PC-3 (cell line): Measurements from ENCODE around the gene SLMAP. TPM values are rescaled to one million over a fixed set of nuclear protein-coding genes. Genes with fewer than 3 reads are reported as not detected.
A peak's percentile ranks its signal among the peaks of the same experiment; 100 is the strongest.

Experiments
- ATAC-seq: fragments of 200-7000 bp; cut with Tn5 transposase; 2 replicates; pipeline ENCODE4 v1.9.1; 2020; ENCODE audit warnings: mild to moderate bottlenecking, moderate library complexity
- BruUV-seq: library from RNA; stranded (reverse); fragments of 400-500 nt; replicated peaks from 2 replicates; lab custom pipeline; 2021; lab: Mats Ljungman, UMichigan
- CTCF ChIA-PET: fragments of 300-600 bp; sonication (Branson Sonifier 250); formaldehyde crosslinking; loops from one replicate; lab custom pipeline; 2022; ENCODE audit warnings: antibody characterized with exemption; lab: Charles Lee
- POLR2A ChIA-PET: fragments of 300-600 bp; sonication (Branson Sonifier 250); formaldehyde crosslinking; loops from one replicate; lab custom pipeline; 2022; ENCODE audit warnings: antibody characterized with exemption; ENCODE audit not compliant: unreplicated experiment; lab: Charles Lee
- DNase-seq: peaks from one replicate; pipeline ENCODE4 v3.0.0-alpha.2; 2015
- H2AFZ ChIP-seq: fragments of 300-600 bp; sonication (generic); 2 replicates; pipeline ENCODE4 v1.6.0; 2016; ENCODE audit warnings: antibody characterized with exemption, low read length
- H3F3A ChIP-seq: fragments of 300-600 bp; sonication (generic); one replicate; pipeline ENCODE4 v1.6.0; 2017; ENCODE audit warnings: antibody characterized with exemption, low read length, control low read depth, mild to moderate bottlenecking; ENCODE audit not compliant: unreplicated experiment
- H3K27ac ChIP-seq: fragments of 300-600 bp; sonication (generic); 2 replicates; pipeline ENCODE4 v1.5.1; 2016; ENCODE audit warnings: mild to moderate bottlenecking, low read length
- H3K27me3 ChIP-seq: fragments of 300-600 bp; sonication (generic); 2 replicates; pipeline ENCODE4 v1.6.1; 2016; ENCODE audit warnings: low read length, mixed read lengths
- H3K36me3 ChIP-seq: fragments of 300-600 bp; sonication (generic); 2 replicates; pipeline ENCODE4 v1.6.1; 2016; ENCODE audit warnings: low read depth, mixed run types, low read length, mixed read lengths
- H3K4me1 ChIP-seq: fragments of 300-600 bp; sonication (generic); 2 replicates; pipeline ENCODE4 v1.5.1; 2016; ENCODE audit warnings: low read length; ENCODE audit not compliant: insufficient read depth
- H3K4me2 ChIP-seq: fragments of 300-600 bp; sonication (generic); 2 replicates; pipeline ENCODE4 v1.6.0; 2016; ENCODE audit warnings: low read length
- H3K4me3 ChIP-seq: fragments of 300-600 bp; sonication (generic); 2 replicates; pipeline ENCODE4 v1.5.1; 2016; ENCODE audit warnings: mild to moderate bottlenecking, low read length, mixed read lengths
- H3K79me2 ChIP-seq: fragments of 300-600 bp; sonication (generic); 2 replicates; pipeline ENCODE4 v1.6.1; 2017; ENCODE audit warnings: low read length, mixed read lengths
- H3K9ac ChIP-seq: fragments of 300-600 bp; sonication (generic); 2 replicates; pipeline ENCODE4 v1.6.0; 2016; ENCODE audit warnings: mild to moderate bottlenecking, low read length
- H3K9me2 ChIP-seq: fragments of 300-600 bp; sonication (generic); replicated peaks from 2 replicates; pipeline ENCODE4 v1.6.1; 2016; ENCODE audit warnings: mixed run types, low read length, mixed read lengths
- H3K9me3 ChIP-seq: fragments of 300-600 bp; sonication (generic); 2 replicates; pipeline ENCODE4 v1.6.1; 2016; ENCODE audit warnings: low read length, mixed read lengths
- H4K20me1 ChIP-seq: fragments of 300-600 bp; sonication (generic); 2 replicates; pipeline ENCODE4 v1.6.1; 2016; ENCODE audit warnings: low read length, mixed read lengths
- EZH2 ChIP-seq: fragments of 300-600 bp; sonication (generic); IDR thresholded peaks from one replicate; pipeline ENCODE4 v1.6.1; 2017; ENCODE audit warnings: antibody characterized with exemption, mild to moderate bottlenecking, low read length; ENCODE audit not compliant: unreplicated experiment
- EZH2phosphoT487 ChIP-seq: fragments of 300-600 bp; sonication (generic); IDR thresholded peaks from 2 replicates; pipeline ENCODE4 v1.6.1; 2018; ENCODE audit warnings: mild to moderate bottlenecking, antibody characterized with exemption, low read length, borderline replicate concordance
- intact Hi-C: fragments of 100-400 bp; cut with micrococcal nuclease; formaldehyde crosslinking; loops from 2 replicates; pipeline ENCODE4 v1.9.0; 2023
- total RNA-seq: library from RNA; depleted of rRNA; stranded (reverse); fragments of >200 nt; gene quantifications from 2 replicates; pipeline ENCODE4 v1.2.3, GENCODE V29; 2014; rRNA removed
- TF ChIP-seq, protein P1 (sequence below): fragments of 300-600 bp; sonication (generic); conservative IDR thresholded peaks from 2 replicates; pipeline ENCODE4 v1.5.1; 2017; ENCODE audit warnings: antibody characterized with exemption, low read depth, mild to moderate bottlenecking, low read length

SLMAP gene
- total RNA-seq, 1 experiment from 2014 or later: 60.0 TPM

DNA sequence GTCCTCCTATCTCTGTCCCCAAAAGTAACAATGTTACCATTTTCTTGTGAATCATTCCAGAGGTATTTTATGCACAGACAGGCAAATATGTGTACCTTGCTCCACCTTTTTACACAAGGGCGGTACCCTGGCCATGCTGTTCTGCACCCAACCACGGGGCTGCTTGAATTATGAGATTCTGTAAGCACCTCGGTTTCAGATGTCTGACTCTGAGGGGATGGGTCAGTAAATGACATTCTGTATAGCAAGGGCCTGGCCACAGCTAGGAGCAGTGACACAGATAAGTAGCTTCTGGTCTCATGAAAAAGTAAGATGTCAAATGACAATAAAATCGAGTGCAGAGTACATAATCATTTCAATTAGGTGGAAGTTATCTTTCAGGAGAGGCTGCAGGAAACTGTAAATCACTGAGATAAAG lies 221.7 kb downstream of the SLMAP start:
- Histone ChIP-seq H3K9ac (peak overlapping the region; percentile 23), H3K79me2 (peaks cover 13% of the 10 kb centered on the region), H3K4me2 (peak overlapping the region; percentile 74), H3K27ac (peak overlapping the region; percentile 84), H3K4me1 (peaks cover 61% of the 10 kb centered on the region), H2AFZ (peak overlapping the region; percentile 13; the same call in 1 of the 2 replicates), H3K36me3 (no peaks in the 10 kb centered on the region), H3K4me3 (peak overlapping the region; percentile 6; the same call in 1 of the 2 replicates), H3K9me2 (no peaks in the 10 kb centered on the region), H4K20me1 (no peaks in the 10 kb centered on the region), H3K27me3 (no peaks in the 10 kb centered on the region), H3K9me3 (no peaks in the 10 kb centered on the region), H3F3A (peaks cover 12% of the 10 kb centered on the region)
- no TSS peak for BruUV-seq
- DNase-seq: peak; percentile 95
- peak; percentile 67 for ATAC-seq
- intact Hi-C loops: loop anchor here (1.0 to 10.0 kb wide), 3 partner anchors 22 to 187 kb away; no protein-coding TSS in a partner anchor
- TF ChIP-seq, protein P1, sequence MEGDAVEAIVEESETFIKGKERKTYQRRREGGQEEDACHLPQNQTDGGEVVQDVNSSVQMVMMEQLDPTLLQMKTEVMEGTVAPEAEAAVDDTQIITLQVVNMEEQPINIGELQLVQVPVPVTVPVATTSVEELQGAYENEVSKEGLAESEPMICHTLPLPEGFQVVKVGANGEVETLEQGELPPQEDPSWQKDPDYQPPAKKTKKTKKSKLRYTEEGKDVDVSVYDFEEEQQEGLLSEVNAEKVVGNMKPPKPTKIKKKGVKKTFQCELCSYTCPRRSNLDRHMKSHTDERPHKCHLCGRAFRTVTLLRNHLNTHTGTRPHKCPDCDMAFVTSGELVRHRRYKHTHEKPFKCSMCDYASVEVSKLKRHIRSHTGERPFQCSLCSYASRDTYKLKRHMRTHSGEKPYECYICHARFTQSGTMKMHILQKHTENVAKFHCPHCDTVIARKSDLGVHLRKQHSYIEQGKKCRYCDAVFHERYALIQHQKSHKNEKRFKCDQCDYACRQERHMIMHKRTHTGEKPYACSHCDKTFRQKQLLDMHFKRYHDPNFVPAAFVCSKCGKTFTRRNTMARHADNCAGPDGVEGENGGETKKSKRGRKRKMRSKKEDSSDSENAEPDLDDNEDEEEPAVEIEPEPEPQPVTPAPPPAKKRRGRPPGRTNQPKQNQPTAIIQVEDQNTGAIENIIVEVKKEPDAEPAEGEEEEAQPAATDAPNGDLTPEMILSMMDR: no peak
- CTCF ChIA-PET: interaction anchor here (0.6 to 0.9 kb wide), 2 partner anchors 16 to 30 kb away, joined by 3 to 4 read pairs; no protein-coding TSS in a partner anchor
- POLR2A ChIA-PET: interaction anchor here (1.0 to 1.1 kb wide), 2 partner anchors 19 to 30 kb away, joined by 6 to 12 read pairs; partner anchors contain the start of gene FLNB

DNA sequence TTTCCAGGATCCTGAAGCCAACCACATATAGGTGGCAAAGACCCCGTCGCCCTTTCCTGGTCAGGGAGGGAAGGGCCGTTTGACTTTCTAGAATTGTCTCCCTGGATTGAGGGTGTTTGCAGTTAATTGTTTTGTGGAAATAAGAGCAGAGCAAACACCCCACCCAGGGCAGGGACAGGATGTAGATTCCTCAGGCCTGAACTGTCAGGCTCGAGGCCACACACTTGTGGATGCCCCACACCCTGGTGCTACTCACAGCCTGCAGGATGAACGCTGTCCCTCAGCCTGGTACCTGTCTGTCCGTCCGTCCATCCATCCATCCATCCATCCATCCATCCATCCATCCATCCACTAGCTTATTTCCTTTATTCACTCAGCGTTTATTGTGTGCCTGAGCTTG lies 222.2 kb downstream of the SLMAP start:
- peak overlapping the region; percentile 74 for H3K4me2 ChIP-seq
- BruUV-seq: TSS peak; percentile 46
- H3K27me3 ChIP-seq: no peaks in the 10 kb centered on the region
- CTCF ChIA-PET: interaction anchor here (0.6 to 0.9 kb wide), 2 partner anchors 16 to 29 kb away, joined by 3 to 4 read pairs; no protein-coding TSS in a partner anchor
- H3K4me1 ChIP-seq: peaks cover 61% of the 10 kb centered on the region
- ATAC-seq: peak; percentile 72
- no peaks in the 10 kb centered on the region for H3K9me2 ChIP-seq
- H3K79me2 ChIP-seq: peaks cover 13% of the 10 kb centered on the region
- H3F3A ChIP-seq: peaks cover 12% of the 10 kb centered on the region
- H3K27ac ChIP-seq: peak overlapping the region; percentile 84
- H3K36me3 ChIP-seq: no peaks in the 10 kb centered on the region
- TF ChIP-seq, protein P1: no peak
- TF ChIP-seq EZH2phosphoT487 (no peak), EZH2 (no peak)
- H3K9me3 ChIP-seq: no peaks in the 10 kb centered on the region
- POLR2A ChIA-PET: interaction anchor here (1.0 to 1.1 kb wide), 2 partner anchors 19 to 30 kb away, joined by 6 to 12 read pairs; partner anchors contain the start of gene FLNB
- peak overlapping the region; percentile 13; the same call in 1 of the 2 replicates for H2AFZ ChIP-seq
- peak; percentile 77 for DNase-seq
- peak overlapping the region; percentile 6; the same call in 1 of the 2 replicates for H3K4me3 ChIP-seq
- intact Hi-C loops: loop anchor here (1.0 to 10.0 kb wide), 3 partner anchors 22 to 186 kb away; no protein-coding TSS in a partner anchor
- H3K9ac ChIP-seq: peak overlapping the region; percentile 23
- H4K20me1 ChIP-seq: no peaks in the 10 kb centered on the region

Other genes with a start within 250 kb of the SLMAP start
- gene DNAH12, start 212.0 kb upstream of the SLMAP start, total RNA-seq: 0.07 TPM in 1 of 2 replicates, not detected in the other
- gene PDE12, start 200.0 kb upstream of the SLMAP start, total RNA-seq: 25.3 and 32.3 TPM in 2 replicates
- 130 and 135 TPM in 2 replicates for gene ARF4, start 159.0 kb upstream of the SLMAP start, total RNA-seq
- 16.9 and 17.6 TPM in 2 replicates for gene DENND6A, start 63.2 kb upstream of the SLMAP start, total RNA-seq